ENCODE results near the gene TTI1. TPM values are rescaled to one million over a fixed set of nuclear protein-coding genes. Genes with fewer than 3 reads are reported as not detected.

TTI1 gene
- polyA plus RNA-seq (2011; rRNA removed) (14.7 and 15.1 TPM in 2 replicates), polyA minus RNA-seq (2011; rRNA and poly(A)+ RNA removed) (23.1 and 25.2 TPM in 2 replicates)

- Histone ChIP-seq H3K27ac (ENCODE audit: low read depth, low read length) (peak within 1 kb of the TSS; percentile 85), H3K9me3 (ENCODE audit: control insufficient read depth, insufficient read depth, low read length) (no peaks in the 10 kb centered on the region; the same call in 1 of the 2 replicates), H3K4me3 (ENCODE audit: low read depth, low read length) (peak within 1 kb of the TSS; percentile 95), H3K27me3 (ENCODE audit: control insufficient read depth, insufficient read depth, low read length) (no peaks in the 10 kb centered on the region)
- ChIA-PET POLR2A (interaction anchor here (0.6 to 1.6 kb wide), 8 partner anchors 9 to 140 kb away, joined by 3 to 10 read pairs (median 3); no protein-coding TSS in a partner anchor), CTCF (interaction anchor here (0.6 to 1.6 kb wide), 6 partner anchors 10 to 469 kb away, joined by 3 to 6 read pairs (median 3); no protein-coding TSS in a partner anchor)
- TF ChIP-seq CTCF (IDR thresholded peaks at IDR 0.05; ENCODE audit: low read depth, low read length): 0 out of 2 replicates have a peak, but pooled peaks have one; percentile 12
- peak; percentile 54 for DNase-seq (ENCODE audit: low read depth, low spot score)
Measured at GRCh38 chr20:38033330-38034107, at the start of gene TTI1, which contains the start of gene RPRD1B. Gene TTI1, minus strand, starts transcription at chr20:38033456. Its CDS starts 19,640 bp downstream, at chr20:38013816. Gene RPRD1B, plus strand, starts transcription at chr20:38033746. Its CDS starts 202 bp downstream, at chr20:38033948.

GRCh38 chr20:38082894-38083293, 49.6 kb upstream of the TTI1 start:
- no peak overlapping the region for H3K27ac ChIP-seq (ENCODE audit: low read depth, low read length)
- no peak for DNase-seq (ENCODE audit: low read depth, low spot score)
- POLR2A ChIA-PET: interaction anchor here (0.5 to 2.5 kb wide), 3 partner anchors 8 to 113 kb away, joined by 3 to 11 read pairs (median 3); no protein-coding TSS in a partner anchor
- peaks cover 3% of the 10 kb centered on the region for H3K9me3 ChIP-seq (ENCODE audit: control insufficient read depth, insufficient read depth, low read length)
- no peak for TF ChIP-seq CTCF (IDR thresholded peaks at IDR 0.05; ENCODE audit: low read depth, low read length)
- no peak overlapping the region for H3K4me3 ChIP-seq (ENCODE audit: low read depth, low read length)
- no peaks in the 10 kb centered on the region for H3K27me3 ChIP-seq (ENCODE audit: control insufficient read depth, insufficient read depth, low read length)
- CTCF ChIA-PET: interaction anchor here (0.8 to 3.9 kb wide), 3 partner anchors 9 to 146 kb away, joined by 3 to 31 read pairs (median 3); no protein-coding TSS in a partner anchor

DNA sequence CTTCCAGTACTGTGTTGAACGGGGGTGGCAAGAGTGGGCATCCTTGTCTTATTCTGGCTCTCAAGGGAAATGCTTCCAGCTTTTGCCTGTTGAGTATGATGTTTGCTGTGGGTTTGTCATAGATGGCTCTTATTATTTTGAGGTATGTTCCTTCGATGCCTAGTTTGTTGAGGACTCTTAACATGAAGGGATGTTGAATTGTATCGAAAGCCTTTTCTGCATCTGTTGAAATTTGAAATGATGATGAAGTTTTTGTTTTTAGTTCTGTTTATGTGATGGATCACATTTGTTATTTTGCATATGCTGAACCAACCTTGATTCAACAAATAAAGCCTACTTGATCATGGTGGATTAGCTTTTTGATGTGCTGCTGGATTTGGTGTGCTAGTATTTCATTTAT, 48.3 kb upstream of the TTI1 start:
- Histone ChIP-seq H3K9me3 (ENCODE audit: control insufficient read depth, insufficient read depth, low read length) (peaks cover 3% of the 10 kb centered on the region), H3K27ac (ENCODE audit: low read depth, low read length) (no peak overlapping the region), H3K27me3 (ENCODE audit: control insufficient read depth, insufficient read depth, low read length) (no peaks in the 10 kb centered on the region), H3K4me3 (ENCODE audit: low read depth, low read length) (no peak overlapping the region)
- TF ChIP-seq CTCF (IDR thresholded peaks at IDR 0.05; ENCODE audit: low read depth, low read length): no peak
- no peak for DNase-seq (ENCODE audit: low read depth, low spot score)
- ChIA-PET CTCF (interaction anchor here (0.6 to 1.5 kb wide), 3 partner anchors 13 to 140 kb away, joined by 3 to 8 read pairs (median 3); no protein-coding TSS in a partner anchor), POLR2A (no interaction called here)

DNA sequence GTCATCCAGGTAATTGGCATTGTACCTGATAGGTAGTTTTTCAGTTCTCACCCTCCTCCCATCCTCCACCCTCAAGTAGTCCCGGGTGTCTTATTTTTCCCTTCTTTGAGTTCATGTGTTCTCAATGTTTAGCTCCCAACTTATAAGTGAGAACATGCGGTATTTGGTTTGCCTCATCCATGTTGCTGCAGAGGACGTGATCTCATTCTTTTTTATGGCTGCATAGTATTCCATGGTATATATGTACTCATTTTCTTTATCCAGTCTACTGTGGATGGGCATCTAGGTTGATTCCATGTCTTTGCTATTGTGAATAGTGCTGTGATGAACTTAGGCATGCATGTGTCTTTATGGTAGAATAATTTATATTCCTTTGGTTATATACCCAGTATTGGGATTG, 46.1 kb upstream of the TTI1 start:
- CTCF ChIA-PET: interaction anchor here (0.7 to 1.0 kb wide), 3 partner anchors 14 to 22 kb away, joined by 3 to 5 read pairs (median 4); no protein-coding TSS in a partner anchor

More for the DNA sequence above, 46.1 kb upstream of the TTI1 start:
- DNase-seq (ENCODE audit: low read depth, low spot score): no peak
- Histone ChIP-seq H3K4me3 (ENCODE audit: low read depth, low read length) (no peak overlapping the region), H3K27me3 (ENCODE audit: control insufficient read depth, insufficient read depth, low read length) (no peaks in the 10 kb centered on the region), H3K9me3 (ENCODE audit: control insufficient read depth, insufficient read depth, low read length) (peaks cover 3% of the 10 kb centered on the region), H3K27ac (ENCODE audit: low read depth, low read length) (no peak overlapping the region)
- TF ChIP-seq CTCF (IDR thresholded peaks at IDR 0.05; ENCODE audit: low read depth, low read length): no peak
- POLR2A ChIA-PET: no interaction called here

Measured in AG04450 (cell line).